Activated CD4-positive, alpha-beta T cell treated with anti-CD3 and anti-CD28 coated beads, Interleukin-2, amount 50 U/mL, for 48 hours (primary cell): ENCODE measurements around the gene CTRL.

Experiments used
- DNase-seq, 2 experiments: peaks; one replicate each; pipeline ENCODE4 v3.0.0-alpha.2; 2020

The CTRL gene

GRCh38 chr16:67884684-67885083, 47.0 kb downstream of the CTRL start, which contains the start of gene NRN1L:
NRN1L (plus strand) TSS chr16:67884885; CDS start chr16:67884904, 19 bp downstream.
- no peak for DNase-seq

DNA sequence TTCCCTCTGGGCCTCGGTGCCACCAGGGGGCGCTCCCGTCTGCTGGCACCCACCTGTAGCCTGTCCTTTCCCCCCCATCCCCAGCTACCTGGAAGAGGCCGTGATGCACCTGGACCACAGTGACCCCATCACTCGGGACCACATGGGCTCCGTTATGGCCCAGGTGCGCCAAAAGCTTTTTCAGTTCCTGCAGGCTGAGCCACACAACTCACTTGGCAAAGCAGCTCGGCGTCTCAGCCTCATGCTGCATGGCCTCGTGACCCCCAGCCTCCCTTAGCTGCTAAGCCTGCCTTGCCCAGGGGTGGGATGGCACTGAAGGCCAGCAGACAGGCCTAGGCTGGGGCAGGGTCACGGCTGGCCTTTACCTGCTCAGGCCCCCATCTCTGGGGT, 47.8 kb downstream of the CTRL start:
- peak; percentile 72 to 74 for DNase-seq

GRCh38 chr16:67883146-67883871, 48.4 kb downstream of the CTRL start:
- DNase-seq: no peak

GRCh38 chr16:67882374-67883145, 49.1 kb downstream of the CTRL start:
- no peak for DNase-seq

DNA sequence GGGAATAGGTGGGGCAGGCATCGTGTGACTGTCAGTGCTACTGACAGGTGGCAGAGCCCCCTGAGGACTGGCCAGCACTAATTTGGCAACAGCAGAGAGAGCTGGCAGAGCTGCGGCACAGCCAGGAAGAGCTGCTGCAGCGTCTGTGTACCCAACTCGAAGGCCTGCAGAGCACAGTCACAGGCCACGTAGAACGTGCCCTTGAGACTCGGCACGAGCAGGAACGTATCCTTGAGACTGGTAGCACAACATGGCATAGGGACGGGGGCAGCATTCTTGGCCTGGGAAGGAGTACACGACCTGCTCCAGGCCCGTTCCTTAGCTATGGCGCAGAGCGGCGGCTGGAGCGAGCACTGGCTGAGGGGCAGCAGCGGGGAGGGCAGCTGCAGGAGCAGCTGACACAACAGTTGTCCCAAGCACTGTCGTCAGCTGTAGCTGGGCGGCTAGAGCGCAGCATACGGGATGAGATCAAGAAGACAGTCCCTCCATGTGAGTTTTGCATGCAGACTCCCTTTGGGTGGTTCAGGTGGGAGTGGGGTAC, 50.0 kb downstream of the CTRL start:
- no peak for DNase-seq

GRCh38 chr16:67880584-67880983, 51.1 kb downstream of the CTRL start:
- no peak for DNase-seq

GRCh38 chr16:67879936-67880335, 51.7 kb downstream of the CTRL start:
- DNase-seq: no peak
